ENCODE data around the gene TRIM2.
A peak's percentile ranks its signal among the peaks of the same experiment; 100 is the strongest.

The TRIM2 gene

GRCh38 chr4:153222707-153223426 is 18.6 kb downstream of the TRIM2 start:
- no peak for FAIRE-seq

DNA sequence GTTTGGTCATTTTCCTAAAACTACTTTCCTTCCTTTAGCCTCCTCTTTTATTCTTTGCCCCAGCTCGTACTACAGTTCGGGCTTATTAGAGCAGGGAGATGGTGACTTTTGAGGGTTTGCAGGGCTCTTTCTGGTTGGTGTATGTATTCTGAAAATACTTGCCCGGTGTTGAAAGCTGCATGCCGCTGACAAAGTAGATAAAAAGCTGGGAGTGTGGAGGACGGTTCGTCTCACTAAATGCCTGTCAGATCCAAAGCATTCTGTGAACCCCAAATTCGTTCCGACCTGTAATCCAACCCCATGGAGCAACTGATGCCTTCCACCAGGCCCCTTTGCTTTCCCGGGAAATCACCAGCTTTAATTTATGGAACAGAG is 19.2 kb downstream of the TRIM2 start:
- no peak for FAIRE-seq

- no peak for FAIRE-seq
Measured at GRCh38 chr4:153223930-153224329, 19.7 kb downstream of the TRIM2 start.

DNA sequence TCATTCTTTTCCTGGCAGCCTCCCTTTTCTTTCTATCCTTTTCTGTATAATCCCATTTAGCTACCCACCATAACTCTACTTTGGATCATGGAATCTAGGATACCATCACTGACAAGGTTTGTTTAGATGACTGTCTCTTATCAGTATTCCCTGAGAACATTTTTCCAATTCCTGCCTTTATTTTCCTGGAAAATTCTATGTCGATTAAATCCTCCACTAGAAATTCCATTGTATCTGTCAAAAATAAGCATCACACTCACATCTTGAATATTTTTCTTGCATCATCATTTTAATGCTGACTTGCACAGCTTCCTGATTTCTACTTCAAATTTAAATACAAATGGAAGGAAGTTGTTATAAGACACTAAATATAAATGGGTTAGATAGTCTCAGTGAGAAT is 20.2 kb downstream of the TRIM2 start:
- no peak for FAIRE-seq

GRCh38 chr4:153227469-153228075 is 23.3 kb downstream of the TRIM2 start:
- FAIRE-seq, result no peak

- FAIRE-seq, result no peak
Measured at GRCh38 chr4:153228512-153229140, 24.4 kb downstream of the TRIM2 start.

DNA sequence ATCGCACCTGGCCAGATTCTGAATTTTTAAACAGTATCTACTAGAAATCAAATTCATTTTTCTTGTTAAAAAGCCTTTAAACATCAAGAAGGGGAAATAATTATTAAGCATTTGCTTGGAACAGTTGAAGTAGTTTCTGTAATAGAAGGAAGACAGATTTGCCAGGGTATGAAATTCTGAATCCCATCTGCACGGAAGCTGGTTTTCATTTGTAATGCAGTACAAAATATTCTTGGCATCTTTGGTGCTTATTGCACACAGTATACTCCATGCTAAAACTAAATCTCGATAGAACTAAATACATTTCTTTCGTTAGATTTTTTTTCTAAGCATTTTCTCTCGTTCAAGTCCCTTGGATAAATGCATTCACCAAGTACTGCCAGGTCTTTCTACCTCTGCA is 25.3 kb downstream of the TRIM2 start:
- FAIRE-seq, result no peak

GRCh38 chr4:153232768-153233167 is 28.5 kb downstream of the TRIM2 start:
- no peak for FAIRE-seq

DNA sequence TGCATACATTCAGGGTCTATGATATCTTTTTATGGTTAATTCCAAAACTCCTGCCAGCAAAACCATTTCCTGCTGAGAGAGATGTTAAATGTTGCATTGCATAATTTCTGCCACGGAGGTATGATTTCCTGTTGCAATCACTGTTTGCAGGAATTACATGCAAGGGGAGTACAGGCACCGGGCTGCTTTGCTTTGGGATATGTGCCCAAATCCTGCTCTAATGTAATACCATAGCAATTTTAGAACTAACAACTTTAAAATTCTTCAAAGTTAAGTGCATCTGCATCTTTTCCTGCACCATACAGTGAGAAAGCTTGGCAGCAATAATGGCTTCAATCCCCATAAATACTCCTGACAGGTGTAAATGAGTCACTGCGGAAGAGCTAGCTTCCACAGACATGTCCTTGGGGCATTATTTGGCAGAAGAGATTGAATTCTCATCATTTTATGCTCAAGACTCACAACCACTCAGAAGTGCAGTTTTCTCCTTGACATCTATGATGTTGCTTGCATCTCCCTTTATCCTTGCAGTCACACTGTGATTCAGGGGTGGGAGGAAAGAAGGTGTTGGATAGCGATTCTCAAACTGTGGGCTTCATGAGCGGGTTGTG is 29.6 kb downstream of the TRIM2 start:
- no peak for FAIRE-seq

DNA sequence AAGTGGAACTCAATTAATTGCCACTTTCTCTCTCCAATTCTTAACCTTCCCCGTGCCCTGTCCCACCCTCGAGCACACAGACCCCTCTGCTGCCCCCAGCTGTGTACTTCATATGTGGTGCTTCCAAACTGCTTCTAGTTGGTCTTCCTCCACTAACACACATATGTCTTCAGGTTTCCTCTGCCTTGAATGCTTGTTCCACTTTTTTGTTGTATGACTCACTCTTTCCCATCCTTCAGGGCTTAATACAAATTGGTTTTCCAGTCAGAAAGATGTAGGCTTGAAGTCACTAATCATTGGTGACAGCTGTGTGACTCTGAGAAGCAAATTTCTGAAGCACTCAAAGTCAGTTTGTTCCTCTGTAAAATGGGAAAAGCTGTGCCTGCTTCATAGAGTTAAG is 30.6 kb downstream of the TRIM2 start:
- FAIRE-seq, result no peak

DNA sequence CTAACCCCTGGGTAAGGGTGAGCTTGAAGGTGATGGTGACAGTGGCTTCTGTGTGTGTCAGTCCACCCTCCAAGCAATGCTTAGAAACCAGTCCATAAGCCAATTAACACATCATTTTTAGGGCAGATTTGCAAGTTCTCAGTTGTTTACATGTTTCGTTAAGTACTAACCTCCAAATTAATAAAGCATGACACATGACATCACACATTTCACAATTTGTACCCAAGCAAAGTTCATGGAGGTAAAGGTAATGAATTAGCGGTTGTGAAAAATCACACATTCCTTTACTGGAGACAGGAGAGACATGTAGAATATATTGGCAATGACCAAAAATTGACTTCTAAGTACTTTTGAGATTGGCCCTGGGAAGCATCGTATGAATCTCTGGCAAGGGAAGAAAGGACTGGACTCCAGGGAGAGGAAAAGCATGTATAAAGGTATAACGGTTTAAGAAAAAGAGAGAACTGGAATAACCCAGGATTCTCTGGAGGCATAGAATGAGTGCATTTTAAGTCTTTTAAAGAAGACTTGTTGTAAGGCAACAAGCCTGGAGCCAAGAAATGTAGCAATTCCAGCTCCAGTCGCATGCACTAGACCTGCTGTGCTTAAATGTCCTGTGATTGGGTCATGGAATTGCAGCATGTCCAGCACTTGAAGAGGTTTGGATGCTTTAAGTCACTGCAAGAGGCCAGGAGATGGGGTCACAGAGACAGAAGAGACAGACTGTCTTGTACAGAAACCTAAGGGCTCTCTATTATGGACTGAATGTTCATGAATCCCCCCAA is 34.1 kb downstream of the TRIM2 start:
- FAIRE-seq, result no peak

DNA sequence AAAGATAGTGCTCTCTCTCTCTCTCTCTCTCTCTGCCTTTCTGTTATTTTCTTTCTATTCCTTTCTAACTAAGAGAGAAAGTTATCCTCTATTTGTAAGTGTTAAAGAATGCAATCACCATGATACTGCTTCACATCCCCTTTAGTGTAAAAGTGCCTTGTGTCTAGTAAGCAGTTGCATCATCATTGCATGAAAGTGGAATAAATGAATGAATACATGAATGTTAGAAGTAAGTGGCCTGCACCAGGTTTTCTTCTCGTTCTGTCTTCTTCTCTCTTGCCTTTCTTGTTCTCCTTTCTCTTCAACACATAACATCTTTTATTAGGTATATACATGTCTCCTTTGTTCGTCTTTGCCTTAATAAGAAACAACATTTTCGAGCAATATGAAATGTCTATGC is 35.2 kb downstream of the TRIM2 start:
- no peak for FAIRE-seq

DNA sequence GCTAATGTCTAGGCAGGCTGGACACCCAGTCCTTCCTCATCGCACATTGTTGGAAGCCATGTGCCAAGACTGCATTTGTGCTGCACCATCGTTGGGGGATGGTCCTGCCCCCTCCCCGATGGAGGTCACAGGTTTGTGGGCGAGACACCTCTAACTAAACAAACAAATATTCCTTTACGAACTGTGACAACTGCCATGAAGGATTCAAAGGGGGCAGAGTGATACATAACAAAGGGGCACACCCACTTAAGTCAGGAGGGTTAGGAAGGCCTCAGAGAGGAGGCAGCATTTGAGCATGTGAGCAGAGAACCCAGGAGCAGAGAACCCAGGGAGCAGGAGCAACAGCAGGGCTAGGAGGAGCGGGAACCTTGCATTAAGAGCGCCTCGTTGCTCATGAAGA is 37.1 kb downstream of the TRIM2 start:
- no peak for FAIRE-seq

DNA sequence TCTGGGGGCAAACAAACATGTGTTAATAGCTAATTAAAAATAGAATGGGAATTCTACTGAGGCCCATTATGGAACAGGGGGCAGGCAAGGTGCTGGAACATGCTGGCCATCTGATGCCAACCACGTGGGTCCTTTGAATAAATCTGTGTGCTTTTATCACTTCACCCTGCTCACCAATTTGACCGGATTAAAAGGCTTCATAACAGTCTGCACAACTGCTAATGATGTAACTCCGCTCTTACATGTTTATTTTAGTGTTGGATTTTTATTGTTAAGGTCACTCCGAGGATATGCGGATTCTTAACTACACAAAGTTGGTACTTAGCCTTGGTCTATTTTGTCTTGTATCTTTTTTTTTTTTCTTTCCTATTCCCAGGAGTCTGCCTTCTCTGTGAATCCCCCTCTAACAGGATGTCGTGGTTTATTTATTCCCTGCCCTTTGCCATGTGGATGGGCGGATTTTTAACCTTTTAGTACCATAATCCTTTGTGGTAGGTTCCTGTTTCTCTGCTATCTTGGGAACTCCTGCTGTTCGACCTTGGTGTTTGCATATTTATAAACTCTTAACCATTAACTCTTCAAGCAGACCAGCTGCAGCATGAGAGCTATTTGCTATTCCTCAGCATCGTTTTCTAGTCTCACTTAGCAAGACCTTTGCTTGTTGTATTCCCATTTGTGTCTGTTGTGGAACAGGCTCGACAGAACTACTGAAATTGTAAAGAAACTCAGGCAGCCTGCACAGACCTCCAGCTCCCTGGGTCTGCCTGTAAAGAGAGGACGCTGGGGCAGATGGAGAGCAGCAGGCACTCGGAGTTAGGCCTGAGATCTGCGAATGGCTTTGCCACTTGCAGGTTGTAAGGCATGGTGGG is 38.0 kb downstream of the TRIM2 start:
- FAIRE-seq, result peak; percentile 37

DNA sequence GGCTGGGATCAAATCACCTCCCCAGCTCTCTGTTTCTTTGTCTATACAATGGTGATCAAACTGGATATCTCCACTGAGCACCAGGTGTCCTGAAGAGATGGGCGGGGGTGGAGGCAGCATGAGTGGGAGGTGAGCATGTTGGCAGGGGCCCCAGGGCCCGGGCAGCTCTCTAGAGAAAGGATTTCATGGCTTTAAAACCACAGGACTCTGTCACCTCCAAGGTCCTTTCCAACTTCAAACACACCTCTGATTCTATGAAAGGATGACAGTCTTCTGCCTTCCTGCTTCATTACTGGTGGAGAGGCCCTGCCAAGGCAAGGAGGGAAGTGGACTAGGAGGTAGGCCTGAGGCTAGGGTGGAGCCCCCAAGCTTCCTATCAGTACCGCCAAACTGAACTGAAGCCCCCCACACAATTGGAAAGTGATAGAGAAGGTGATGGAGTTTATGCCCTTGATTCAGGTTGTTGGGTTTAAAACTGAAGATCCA is 38.6 kb downstream of the TRIM2 start:
- FAIRE-seq, result no peak

DNA sequence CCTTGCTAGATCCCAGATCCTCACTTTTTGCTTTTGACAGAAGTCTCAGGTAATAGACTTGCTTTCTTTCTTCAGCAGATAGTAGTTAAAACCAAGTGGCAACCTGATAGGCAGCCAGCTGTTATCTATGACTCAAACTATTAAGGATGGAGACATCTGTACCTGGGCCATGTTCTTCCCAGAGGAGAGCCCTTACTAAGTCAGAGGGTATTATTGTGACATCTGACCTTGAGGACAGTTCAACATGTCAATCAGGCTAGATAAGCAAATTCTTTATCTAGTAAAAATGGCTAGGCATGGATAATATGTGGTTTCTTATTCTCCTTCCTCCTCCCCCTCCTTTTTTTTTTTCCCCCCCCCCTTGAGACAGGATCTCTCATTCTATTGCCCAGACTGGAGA is 39.2 kb downstream of the TRIM2 start:
- no peak for FAIRE-seq

DNA sequence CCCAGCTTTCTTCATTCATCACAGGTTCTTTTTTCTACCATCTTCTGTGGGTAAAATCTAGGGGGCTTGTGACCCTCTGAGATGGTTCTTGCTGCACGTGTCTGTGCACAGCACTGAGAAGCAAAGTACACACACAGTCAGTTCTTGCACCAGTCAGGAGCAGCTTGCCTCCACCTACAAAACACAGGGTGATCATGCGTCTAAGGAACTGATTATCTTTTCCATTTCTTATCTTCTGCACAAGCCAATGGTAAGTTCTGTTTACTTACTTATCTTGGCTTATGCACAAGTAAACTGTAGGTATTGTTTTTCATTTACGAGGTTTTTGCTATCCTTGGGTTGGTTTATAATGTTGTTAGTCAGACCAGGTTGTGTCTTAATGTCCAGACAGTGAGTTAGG is 40.7 kb downstream of the TRIM2 start:
- no peak for FAIRE-seq

DNA sequence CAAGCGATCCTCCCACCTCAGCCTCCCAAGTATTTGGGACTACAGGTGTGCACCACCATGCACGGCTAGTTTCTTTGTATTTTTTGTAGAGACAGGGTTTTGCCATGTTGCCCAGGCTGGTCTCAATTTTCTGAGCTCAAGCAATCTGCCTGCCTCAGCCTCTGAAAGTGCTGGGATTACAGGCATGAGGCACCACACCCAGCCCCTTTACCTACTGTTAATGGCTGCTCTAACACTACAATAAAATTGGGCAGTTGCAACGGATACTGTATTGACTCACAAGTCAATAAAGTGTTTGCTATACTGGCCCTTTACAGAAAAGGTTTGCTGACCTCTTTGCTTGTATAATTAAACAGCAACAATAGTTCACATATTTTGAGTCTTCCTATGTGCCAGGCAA is 41.5 kb downstream of the TRIM2 start:
- FAIRE-seq, result no peak

DNA sequence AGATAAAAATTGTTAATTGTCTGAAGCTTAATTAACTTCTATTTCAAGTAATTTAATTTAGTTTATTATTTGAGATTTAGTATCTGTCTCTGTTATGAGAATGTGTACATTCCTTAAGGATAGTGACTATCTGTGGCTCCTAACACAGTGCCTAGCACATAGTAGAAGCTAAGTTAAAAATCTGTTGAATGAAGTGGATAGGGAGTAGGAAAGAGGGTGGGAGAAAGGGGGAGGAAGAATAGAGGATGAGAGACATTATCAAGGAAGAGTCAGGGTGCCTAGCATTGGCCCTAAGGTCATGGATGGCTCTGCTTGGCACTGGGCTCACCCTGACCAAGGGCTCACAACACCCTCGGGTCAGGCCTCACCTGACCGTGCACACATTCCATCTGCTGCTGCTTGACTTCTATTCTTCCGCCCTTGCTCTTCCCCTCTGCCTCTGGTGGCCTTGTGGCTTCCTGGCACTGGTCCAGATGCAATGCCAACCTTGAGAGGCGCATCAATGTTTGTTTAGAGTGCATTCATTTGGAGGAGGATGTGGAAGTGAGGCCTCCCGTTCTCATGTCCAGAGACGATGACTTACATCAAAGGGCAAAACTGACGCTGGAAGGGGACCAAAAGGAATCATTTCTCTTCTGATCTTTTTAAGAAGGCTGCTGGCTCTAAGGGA is 42.3 kb downstream of the TRIM2 start:
- FAIRE-seq, result no peak

DNA sequence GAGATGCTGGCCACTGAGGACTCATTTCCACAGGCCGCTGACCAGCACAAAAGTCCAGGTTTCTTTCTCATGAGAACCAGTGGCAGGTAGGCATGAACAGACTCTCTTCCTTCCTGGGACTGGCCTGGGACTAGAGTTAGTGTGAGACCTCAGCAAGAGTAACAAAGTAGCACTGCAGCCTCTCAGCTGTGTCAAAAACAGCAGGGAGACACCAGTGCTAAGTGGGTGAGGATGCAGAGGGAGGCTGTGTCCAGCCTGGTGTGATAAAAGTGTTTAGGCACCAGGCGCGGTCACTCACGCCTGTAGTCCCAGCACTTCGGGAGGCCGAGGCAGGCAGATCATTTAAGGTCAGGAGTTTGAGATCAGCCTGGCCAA is 42.9 kb downstream of the TRIM2 start:
- no peak for FAIRE-seq

GRCh38 chr4:153248641-153249198 is 44.5 kb downstream of the TRIM2 start:
- FAIRE-seq, result no peak

Measured in endometrium (tissue), 2 donors.